Measurements from ENCODE around the gene PANX3.

Gene PANX3

GRCh38 chr11:124618863-124619262, 7.6 kb downstream of the PANX3 start:
- no peak for DNase-seq (ENCODE audit: low read depth, low spot score)

- peak; percentile 78 for DNase-seq (ENCODE audit: low read depth, low spot score)
Measured at GRCh38 chr11:124622531-124623451, 11.6 kb downstream of the PANX3 start, which contains the start of gene TBRG1. TSS of gene TBRG1 (plus strand) at chr11:124622864. CDS start at chr11:124623084, 220 bp downstream.

- no peak for DNase-seq (ENCODE audit: low read depth, low spot score)
Measured at GRCh38 chr11:124623861-124624525, 12.8 kb downstream of the PANX3 start.

- DNase-seq (ENCODE audit: low read depth, low spot score) = no peak
Measured at GRCh38 chr11:124625504-124626168, 14.4 kb downstream of the PANX3 start.

- no peak for DNase-seq (ENCODE audit: low read depth, low spot score)
Measured at GRCh38 chr11:124627546-124627945, 16.3 kb downstream of the PANX3 start.

GRCh38 chr11:124629961-124630360, 18.7 kb downstream of the PANX3 start:
- DNase-seq (ENCODE audit: low read depth, low spot score) = no peak

- no peak for DNase-seq (ENCODE audit: low read depth, low spot score)
Measured at GRCh38 chr11:124633355-124633754, 22.1 kb downstream of the PANX3 start.

GRCh38 chr11:124635932-124636331, 24.7 kb downstream of the PANX3 start:
- DNase-seq (ENCODE audit: low read depth, low spot score) = no peak

- DNase-seq (ENCODE audit: low read depth, low spot score) = no peak
Measured at GRCh38 chr11:124638500-124638899, 27.3 kb downstream of the PANX3 start.

GRCh38 chr11:124639186-124639585, 28.0 kb downstream of the PANX3 start:
- DNase-seq (ENCODE audit: low read depth, low spot score) = no peak

GRCh38 chr11:124640666-124641065, 29.4 kb downstream of the PANX3 start:
- no peak for DNase-seq (ENCODE audit: low read depth, low spot score)

GRCh38 chr11:124642628-124643027, 31.4 kb downstream of the PANX3 start:
- no peak for DNase-seq (ENCODE audit: low read depth, low spot score)

- DNase-seq (ENCODE audit: low read depth, low spot score) = no peak
Measured at GRCh38 chr11:124643042-124643604, 31.9 kb downstream of the PANX3 start.

- no peak for DNase-seq (ENCODE audit: low read depth, low spot score)
Measured at GRCh38 chr11:124643605-124644425, 32.6 kb downstream of the PANX3 start.

- peak; percentile 35 for DNase-seq (ENCODE audit: low read depth, low spot score)
Measured at GRCh38 chr11:124644426-124645280, 33.4 kb downstream of the PANX3 start.

GRCh38 chr11:124646148-124646547, 34.9 kb downstream of the PANX3 start:
- DNase-seq (ENCODE audit: low read depth, low spot score) = no peak

- DNase-seq (ENCODE audit: low read depth, low spot score) = no peak
Measured at GRCh38 chr11:124648610-124649009, 37.4 kb downstream of the PANX3 start.

- DNase-seq (ENCODE audit: low read depth, low spot score) = no peak
Measured at GRCh38 chr11:124656774-124657630, 45.8 kb downstream of the PANX3 start.

- DNase-seq (ENCODE audit: low read depth, low spot score) = no peak
Measured at GRCh38 chr11:124657904-124658303, 46.7 kb downstream of the PANX3 start.

All from smooth muscle cell of the brain vasculature (primary cell).